NCI-H187 treated with DMSO at 0.1 percent for 48 hours (cell line): ENCODE data around the gene TSPAN18.

ENCODE experiments used
- DNase-seq: peaks from one replicate; lab custom pipeline; 2025; lab: John Stamatoyannopoulos, UW

The TSPAN18 gene

DNA sequence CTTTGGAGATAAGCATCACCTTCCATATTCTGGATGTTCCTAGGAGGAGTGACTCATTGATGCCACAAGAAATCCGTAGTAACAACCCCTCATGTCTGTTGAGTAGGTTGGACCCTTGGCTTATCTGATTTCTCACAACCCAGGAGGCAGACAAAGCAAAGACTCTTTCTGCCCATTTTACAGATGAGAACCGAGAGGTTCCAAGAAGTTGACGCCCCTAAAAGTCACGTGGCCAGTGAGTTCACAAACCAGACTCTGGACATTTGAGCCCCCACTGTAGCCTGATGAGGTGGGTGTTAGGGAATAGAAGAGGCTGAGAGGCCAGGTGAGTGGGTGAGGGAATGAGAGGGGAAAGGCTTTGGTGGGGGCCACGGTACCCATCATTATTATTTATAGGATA is 70.3 kb downstream of the TSPAN18 start:
- DNase-seq, result no peak

DNA sequence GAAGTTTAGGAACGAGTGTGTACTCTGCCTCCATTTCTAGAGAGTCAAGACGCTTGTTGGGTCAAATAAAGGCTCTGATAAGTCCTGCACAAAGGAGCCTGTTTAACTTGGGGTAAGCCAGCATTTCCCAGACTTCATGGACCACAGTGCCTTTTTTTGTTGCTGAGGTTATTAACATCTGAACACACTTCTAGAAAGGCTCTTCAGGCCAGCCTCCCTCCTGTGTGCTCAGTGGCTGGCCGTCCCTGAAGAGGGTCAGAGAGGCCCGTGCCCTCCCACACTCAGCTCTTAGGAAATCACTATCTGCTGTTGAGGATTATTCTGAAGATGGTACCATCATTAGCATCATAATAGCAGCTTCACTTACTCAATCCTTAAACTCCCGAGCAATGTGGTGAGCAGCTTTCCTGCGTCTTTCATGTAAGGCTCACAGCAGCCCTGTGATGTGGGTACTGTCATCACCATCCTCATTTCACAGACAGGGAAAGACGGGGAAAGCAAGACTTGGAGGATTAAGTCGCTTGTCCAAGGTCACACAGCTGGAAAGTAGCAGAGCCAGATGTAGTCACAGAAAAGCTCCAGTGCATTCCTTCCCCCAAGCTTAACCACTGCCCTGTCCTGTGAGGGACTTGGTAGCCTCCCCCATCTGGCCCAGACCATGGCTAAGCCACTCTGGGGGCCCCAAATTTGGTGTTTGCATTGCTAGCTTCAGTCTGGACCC is 71.3 kb downstream of the TSPAN18 start:
- no peak for DNase-seq

DNA sequence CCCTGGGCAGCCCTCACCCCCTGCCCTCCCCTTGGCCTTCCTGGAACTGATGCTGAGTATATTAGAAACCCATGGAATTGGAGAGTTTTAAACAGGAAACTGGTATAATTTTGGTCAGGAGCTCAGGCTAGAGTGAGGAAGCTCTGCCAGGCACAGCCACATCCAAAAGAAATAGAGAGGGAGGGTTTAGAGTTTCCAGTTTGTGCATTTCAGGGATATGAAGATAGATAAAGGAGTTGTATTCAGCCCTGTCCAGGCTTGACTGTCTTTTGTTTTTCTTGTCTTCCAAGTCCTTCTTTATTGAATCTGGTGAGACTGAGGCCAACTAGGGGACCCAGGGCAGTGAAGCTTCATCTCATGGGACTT is 71.8 kb downstream of the TSPAN18 start:
- DNase-seq, result no peak

DNA sequence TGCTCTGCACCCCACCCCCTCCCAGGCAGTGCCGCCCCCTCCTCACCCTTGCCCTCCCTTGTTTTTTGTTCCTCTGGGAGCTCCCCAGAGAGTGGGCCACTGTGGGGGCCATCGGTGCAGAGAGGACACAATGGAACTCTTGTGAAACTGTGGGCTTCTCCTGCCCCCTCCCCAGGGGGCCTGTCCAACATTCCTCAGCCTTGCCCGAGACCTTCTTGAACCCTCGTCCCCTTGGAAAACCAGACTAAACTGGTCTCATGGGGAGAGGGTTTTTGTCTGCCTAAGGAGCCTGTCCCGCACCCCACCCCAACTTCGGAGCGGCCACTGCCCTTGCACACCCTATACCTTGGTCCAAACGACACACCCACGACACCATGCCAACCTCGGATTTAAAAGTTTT is 72.2 kb downstream of the TSPAN18 start:
- DNase-seq, result no peak

DNA sequence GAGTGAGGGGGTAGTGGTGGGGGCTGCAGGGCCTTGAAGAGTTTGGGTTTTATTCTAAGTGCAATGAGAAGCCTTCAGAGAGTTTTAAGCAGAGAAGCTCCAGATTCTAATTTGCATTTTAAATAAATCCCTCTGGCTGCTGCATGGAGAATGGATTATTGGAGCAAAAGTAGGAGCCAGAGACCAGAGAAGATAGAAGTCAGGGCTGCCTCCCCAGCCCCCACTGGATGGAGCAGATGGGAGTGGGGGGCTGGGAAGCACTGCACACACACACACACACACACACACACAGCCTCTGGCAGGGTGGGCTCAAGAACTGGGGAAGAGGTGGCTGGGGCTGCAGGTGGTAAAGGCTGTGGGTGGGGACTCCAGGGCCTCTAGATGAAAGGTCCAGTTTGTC is 75.6 kb downstream of the TSPAN18 start:
- no peak for DNase-seq

DNA sequence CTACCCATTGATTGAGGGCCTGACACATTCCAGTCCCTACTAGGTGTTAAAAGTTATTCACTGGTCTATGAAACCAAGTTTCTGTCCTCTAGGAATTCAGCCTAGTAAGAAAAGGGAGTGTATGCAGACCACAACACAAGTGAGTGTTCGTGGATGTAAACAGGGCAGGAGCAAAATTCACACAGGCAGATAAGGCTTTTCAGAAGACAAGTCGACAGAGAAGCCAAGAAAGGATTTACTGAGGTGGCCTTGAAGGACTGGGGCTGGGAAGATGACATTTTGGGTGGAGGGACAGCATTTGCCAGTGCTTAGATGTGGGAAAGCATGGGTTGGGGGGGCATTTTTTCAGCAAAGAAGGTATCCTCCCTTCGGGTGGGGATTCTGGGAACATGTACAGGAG is 76.2 kb downstream of the TSPAN18 start:
- DNase-seq, result no peak

DNA sequence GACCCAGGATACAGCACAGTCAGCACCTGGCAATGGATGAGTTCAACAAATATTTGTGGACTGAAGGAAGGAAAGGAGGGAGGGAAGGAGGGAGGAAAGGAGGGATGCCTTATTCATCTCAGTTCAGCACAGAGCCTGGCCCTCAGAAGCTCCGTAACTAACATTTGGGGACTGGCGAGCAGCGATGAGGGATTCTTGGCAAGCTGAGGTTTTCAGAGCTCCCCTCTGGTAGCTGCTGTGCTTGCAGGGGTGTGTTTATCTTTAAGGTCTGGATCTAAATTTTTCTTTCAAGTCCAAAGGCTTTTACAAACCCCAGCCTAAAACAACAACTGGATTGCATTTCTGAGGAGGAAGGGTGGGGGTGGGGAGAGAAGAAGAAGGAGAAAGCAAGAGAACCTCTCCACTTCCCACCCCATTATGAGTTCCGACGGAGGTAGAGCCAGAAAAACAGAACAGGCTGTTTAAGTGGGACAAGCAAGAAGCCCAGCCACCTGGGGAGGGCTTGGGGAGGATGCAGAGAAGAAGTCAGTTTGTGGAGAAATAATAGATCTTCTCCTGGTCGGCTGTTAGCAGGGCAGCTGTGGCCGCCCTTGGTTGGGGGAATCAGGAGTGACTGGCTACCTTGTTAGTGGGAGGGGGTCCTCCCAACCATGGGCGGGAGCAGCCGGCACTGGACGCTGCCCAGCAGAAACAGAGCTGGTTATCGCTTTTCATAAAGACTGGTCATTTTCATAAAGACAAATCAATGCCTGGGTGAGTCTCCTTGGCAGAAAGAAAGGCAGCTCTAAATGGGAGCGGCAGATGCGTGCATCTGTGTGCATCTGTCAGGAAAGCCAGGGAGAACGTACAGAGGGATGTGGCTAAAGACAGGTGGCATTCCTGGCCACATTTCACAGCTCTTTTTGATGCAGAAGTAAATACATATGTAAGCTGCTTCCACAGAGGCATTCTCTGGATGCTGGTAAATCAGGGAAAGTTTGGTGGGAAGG is 78.0 kb downstream of the TSPAN18 start:
- DNase-seq, result no peak

DNA sequence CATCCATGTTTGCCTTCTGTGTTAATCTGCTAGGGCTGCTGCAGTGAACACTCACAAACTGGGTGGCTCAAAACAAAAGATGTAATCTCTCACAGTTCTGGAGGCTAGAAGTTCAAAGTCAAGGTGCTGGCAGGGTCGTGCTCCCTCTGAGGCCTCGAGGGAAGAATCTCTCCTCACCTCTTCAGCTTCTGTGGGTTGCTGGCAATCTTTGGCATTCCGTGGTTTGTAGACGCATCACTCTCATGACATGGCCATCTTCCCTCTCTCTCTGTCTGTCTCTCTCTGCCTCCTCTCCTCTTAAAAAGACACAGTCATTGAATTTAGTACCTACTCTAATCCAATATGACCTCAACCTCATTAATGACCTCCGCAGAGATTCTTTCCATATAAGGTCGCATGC is 78.8 kb downstream of the TSPAN18 start:
- no peak for DNase-seq

DNA sequence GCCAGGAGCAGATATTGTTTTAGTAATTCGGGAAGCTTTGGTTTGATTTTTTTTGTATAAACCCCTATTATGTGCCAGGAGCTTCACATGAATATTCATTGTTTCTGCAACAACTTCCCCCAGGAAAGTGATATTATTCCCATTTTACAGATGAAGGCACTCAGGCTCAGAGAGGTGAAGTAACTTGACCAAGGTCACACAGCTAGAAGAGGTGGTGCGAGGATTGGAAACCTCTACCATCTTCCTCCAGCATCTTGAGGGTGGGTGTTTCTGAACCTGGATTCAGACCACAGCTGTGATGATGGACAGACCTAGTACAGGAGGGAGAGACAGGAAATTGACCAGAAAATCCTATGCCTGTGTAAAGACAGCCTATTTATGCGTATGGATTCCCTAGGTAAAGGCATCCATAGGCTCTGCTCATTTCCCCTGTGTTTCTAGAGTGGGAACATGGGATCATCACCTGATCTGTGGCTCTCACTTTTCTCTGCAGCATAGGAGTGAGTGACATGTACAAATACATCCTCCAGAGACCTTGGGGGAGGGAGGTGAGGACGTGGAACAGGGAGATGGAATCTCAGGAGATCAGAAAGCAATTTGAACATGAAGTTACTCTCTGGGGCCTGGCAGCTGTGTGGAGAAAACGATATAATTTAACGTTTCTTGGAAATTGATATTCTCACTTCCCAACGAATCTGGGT is 81.4 kb downstream of the TSPAN18 start:
- no peak for DNase-seq

DNA sequence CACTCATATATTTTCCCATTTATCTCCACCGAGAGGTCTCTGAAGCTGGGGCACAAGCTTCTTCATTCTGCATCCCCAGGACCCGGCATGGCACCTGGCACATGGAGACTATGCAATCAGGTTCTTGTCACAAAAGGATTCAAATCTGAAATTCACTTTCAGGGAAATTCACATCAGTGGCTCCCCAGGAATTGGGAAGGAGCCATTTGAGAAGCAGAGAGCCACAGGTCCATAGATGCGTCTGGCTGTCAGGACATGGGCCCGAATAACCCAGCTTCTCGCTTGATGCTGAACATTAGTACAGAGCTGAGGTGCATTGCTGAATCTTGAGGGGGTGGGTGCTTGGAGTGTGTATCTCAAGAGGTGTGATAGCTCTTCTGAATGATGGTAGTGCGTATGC is 82.5 kb downstream of the TSPAN18 start:
- no peak for DNase-seq

DNA sequence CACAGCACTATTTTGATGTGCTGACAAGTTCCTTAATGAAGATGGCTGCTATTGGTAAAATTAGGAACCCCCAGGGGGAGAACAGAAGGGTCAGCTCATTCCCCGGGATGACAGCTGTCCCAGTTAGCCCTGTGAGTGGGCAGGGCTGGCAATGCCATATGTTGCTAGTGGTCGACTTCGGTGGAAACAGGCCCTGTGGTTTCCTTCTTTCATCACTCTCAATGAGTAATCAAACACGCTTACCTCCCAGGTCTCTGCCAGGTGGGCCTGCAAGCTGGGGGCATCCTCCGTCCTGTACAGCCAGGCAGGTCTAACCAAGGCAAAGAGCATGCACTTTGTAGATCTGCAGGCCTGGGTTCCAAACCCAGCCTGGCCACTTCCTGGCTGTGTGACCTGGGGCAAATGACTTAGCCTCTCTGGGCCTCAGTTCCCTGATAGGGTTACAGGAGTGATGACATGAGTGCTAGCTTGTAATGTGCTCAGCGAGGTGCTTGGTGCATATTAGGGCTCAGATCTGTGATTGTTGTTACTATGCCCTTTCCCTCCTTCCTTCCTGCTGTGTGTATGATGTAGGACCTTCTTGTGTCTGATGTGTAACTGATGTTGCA is 85.2 kb downstream of the TSPAN18 start:
- no peak for DNase-seq

DNA sequence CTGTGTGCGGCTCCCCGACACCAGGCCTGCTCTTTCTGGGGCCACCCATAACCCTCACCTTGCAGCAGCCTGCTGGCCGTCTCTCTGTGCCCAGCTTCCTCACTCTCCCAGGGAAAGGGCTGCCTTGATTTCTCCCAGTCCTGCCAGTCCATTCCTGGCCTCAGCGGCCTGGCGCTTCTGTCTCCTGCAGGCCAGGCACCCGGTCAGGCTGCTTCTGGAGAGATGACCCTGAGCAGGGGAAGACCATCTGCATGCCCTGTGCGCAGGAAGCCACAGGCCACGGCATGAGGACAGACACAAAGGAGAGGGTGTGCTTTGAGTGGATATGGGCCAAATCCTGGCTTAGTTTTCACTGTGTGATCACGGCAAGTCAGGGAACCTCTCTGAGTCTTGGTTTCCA is 86.2 kb downstream of the TSPAN18 start:
- no peak for DNase-seq

DNA sequence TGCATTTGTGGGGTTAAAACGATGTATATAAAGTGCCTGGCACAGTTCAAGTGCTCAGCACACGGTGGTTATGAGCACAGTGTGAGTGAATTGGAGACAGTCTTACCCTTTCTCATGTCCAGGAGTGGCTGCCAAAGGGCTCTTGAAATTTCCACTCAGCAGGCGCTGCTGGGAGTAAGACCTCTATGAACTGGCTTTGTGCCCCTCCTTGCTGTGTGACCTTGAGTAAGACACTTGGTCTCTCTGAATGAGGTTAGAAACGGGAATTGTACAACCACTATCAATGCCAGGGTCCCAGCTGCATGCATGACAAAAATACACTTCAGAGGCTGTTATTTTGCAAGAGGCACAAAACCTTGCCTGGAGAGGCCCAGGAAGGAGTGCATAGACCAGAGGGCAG is 86.6 kb downstream of the TSPAN18 start:
- DNase-seq, result no peak

DNA sequence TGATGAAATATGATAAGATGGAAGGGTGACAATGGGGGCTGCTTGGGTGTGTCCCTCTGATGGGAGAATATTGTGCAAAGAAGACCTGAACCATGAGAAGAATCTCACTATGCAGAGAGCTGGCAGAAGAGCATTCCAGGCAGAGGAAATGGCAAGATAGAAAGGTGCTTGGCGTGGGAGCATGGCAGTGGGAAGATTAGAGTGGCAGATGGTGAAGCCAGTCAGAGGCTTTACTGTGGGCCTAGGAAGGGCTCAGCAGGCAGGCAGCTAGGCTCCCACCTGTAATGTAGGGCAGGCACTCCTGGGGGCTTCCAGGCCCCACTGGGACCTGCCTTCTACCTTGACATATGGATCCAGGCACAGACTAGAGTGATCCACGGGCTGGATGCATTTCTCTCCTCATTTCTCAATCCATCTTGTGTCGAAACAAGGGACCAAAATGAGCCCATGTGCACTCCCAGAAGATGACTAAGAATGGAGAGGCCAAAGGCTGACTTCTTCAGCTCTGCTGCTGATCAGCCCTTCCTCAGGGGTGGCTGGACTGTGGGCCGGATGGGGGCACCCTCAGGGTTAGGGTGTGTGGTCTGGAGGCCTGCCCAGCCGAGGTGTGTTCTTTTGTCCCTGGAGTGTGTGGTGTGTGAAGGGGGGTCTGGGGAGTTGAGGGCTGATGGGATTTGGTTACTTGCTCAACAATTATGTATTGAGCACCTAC is 88.3 kb downstream of the TSPAN18 start:
- DNase-seq, result no peak

DNA sequence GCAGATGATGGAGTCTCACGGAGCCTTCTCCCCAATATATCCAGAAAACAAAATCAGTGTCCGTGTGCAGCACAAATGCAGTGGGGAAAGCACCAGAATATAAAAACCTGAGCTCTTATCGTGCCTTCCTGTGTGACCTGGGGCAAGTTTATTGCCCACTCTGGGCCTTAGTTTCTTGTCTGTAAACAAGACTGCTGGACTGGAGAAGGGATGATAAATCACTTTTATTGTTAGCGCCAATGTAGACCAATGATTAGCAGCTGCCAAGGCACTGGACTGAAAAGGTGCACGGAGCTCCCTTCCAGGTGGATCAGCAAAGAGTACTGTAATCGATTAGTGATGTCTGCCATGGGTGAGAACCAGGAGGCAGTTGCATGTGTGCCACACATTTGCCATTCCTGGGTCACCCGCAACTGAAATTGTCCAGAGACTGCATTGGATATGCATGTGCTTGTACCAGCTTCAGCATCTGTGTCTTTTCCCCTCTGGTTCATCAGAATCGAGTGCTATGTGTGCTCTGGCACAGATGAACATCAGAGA is 89.2 kb downstream of the TSPAN18 start:
- DNase-seq, result no peak

DNA sequence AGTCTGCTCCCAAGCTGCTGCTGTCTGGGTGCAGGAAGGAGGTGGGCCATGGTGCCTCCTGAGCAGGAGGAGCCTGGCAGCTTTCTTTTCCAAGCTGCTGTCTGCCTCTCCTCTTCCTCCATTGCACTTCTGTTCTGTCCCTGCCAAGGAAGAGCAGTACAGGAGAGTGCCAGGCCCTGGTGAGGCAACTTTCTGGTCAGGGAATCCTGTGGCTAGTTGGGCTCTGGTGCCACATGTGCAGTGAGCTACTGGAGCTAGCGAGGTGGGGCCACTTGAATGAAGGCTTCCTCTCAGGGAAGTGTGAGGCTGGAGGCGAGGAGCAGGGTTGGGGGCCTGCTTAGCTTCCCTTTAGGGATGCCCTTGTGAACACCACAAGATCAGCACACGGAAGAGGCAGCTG is 90.0 kb downstream of the TSPAN18 start:
- DNase-seq, result no peak

DNA sequence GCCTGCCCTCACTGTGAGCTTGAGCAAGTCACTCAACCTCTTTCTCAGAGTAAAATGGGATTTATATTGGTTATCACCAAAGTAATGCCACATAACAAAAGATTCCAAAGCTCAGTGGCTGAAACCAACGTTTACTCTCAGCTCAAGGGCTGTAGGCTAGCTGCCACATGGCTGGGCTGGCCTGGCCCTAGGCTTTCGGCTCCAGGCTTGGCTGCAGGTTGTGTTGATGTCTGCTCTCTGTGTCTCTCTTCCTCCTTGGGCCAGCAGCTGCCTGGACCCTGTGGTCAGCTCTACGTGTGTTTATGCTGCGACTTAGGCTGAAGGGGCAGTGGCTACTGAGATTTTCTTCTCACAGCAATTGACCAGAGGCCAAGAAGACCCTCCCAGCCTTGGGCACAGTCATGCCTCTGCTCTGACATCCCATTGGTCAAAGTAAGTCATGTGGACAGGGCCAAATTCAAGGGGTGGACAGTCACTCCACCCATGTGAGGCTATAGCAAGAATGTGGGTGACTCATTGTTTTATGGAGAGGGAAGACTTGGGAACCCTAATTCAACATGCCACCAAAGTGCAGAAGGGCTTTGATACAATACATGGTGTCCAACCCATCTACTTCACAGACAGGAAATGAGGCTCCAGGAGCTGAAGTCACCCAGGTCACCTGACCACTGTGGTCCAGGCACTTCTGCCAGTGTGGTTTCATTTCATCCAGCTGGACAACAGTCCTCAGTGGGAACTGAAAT is 90.6 kb downstream of the TSPAN18 start:
- no peak for DNase-seq

DNA sequence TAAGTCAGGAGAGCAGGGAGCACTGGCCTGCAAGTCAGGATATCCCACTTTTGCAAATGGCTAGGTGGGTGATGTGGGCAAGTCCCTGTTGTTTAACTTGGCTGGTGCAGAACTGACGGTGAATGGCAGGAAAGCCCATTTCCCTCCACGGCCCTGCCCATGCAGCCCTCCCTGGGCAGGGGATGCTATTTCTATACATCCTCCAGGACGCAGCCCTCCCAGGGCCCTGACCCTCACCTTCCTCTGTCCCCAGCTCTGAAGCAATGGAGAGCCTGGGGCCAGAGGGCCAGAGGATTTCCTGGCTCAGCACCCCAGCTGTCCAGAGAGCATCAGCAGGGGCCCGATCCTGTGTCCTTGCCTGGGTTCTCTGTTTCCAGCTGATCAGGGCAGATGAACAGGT is 91.3 kb downstream of the TSPAN18 start:
- no peak for DNase-seq

DNA sequence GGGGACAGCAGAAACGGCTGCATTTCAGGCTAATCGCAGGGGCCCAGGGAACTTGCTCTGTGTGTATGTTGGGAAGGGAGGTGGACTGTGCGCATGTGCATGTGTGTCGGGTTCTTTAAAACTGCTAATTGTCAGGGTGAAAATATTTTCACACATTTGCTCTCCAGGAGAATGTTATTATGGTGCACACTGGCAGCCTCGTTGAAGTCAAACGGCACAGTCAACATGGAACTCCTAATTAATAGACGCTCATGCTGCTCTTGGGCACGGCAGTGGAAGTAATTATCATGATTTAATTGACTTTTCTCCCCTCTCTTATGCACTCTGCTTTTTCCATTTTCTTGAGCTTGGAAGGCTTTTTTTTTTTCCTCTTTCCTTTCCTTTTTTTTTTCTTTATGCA is 92.6 kb downstream of the TSPAN18 start:
- no peak for DNase-seq

DNA sequence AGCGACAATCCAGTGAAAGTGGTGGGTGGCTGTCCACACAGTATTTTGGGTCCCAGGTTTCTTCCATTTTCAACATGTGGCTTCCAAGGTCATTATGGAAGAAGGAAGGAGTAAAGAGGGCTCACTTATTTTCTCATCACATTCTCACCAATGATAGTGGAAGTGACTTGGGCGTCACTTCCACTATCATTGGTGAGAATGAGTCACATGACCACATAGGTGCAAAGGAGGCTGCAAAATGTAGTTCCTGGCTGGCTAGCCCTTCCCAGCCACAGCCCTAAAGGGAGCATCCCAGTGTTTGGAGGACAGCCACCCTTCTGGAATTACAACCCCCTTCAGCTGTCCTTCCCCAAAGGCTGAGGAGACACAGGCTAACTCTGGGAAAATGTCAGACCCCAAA is 95.6 kb downstream of the TSPAN18 start:
- no peak for DNase-seq

DNA sequence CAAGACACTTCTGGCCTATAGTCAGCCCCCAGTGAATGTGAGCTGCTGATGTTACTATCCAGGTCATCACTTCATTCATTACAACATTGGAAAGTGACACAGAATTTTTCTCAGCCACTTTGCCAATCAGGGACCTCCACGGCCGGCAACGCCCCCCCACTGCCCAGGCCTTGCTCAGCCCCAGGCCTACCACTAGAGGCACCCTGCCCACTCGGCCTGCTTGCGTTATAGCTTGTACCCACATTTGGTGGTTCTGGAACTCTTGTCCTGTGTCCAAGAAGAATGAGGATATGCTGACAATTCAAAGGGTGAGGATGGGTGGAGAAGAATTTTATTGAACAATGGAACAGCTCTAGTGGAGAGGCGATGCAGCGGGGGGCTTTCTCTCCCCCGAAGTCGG is 96.2 kb downstream of the TSPAN18 start:
- DNase-seq, result no peak
